Measurements from ENCODE around the gene COL28A1. TPM values are rescaled to one million over a fixed set of nuclear protein-coding genes. Genes with fewer than 3 reads are reported as not detected.

The COL28A1 gene
- total RNA-seq, 1 donor from 2014 or later, result not detected

DNA sequence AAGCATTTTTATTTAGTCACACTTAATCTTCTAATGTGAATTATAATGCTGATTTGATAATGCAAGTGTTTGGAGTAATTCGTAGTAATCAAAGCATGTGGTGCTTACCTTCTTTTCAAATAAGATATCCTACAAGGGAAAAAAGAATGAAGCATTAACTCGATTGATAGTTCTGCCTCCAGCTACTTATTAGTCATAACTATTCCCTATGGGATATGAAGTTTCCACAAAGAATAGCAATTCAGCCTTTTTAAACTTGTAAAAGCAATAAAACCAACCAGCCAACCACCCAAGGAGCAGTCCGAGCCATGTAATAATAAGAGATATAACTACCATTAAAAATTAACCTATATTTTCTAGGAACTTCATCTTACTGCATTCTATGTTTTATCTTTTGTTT, 11.6 kb downstream of the COL28A1 start:
- Mint-ChIP-seq H3K4me1 (ENCODE audit: unreplicated experiment) (no peaks in the 10 kb centered on the region), H3K9me3 (ENCODE audit: unreplicated experiment) (peaks cover 3% of the 10 kb centered on the region), H3K4me3 (ENCODE audit: unreplicated experiment) (no peak overlapping the region), H3K36me3 (ENCODE audit: low read depth, unreplicated experiment) (no peaks in the 10 kb centered on the region), H3K27me3 (ENCODE audit: unreplicated experiment) (no peaks in the 10 kb centered on the region), H3K27ac (ENCODE audit: unreplicated experiment) (no peak overlapping the region)
- TF ChIP-seq, protein P1, sequence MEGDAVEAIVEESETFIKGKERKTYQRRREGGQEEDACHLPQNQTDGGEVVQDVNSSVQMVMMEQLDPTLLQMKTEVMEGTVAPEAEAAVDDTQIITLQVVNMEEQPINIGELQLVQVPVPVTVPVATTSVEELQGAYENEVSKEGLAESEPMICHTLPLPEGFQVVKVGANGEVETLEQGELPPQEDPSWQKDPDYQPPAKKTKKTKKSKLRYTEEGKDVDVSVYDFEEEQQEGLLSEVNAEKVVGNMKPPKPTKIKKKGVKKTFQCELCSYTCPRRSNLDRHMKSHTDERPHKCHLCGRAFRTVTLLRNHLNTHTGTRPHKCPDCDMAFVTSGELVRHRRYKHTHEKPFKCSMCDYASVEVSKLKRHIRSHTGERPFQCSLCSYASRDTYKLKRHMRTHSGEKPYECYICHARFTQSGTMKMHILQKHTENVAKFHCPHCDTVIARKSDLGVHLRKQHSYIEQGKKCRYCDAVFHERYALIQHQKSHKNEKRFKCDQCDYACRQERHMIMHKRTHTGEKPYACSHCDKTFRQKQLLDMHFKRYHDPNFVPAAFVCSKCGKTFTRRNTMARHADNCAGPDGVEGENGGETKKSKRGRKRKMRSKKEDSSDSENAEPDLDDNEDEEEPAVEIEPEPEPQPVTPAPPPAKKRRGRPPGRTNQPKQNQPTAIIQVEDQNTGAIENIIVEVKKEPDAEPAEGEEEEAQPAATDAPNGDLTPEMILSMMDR (IDR thresholded peaks at IDR 0.05; ENCODE audit: unreplicated experiment), result no peak
- DNase-seq (ENCODE audit: low spot score), result no peak

DNA sequence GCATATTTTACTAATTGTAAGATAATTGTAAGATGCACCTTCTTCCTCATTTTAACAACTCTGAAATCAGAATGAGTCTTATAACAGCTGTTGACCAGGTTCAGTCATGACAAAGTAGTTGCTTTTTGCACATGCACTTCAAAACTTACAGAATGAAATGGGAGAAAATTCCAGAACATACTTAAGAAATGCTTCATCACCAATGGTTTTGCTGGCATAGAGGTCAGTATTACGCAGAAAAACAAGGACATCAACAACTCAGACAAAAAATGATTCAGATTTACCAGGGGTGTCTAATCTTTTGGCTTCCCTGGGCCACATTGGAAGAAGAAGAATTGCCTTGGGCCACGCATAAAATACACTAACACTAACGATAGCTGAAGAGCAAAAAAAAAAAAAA, 13.3 kb downstream of the COL28A1 start:
- H3K36me3 Mint-ChIP-seq (ENCODE audit: low read depth, unreplicated experiment), result no peaks in the 10 kb centered on the region

DNA sequence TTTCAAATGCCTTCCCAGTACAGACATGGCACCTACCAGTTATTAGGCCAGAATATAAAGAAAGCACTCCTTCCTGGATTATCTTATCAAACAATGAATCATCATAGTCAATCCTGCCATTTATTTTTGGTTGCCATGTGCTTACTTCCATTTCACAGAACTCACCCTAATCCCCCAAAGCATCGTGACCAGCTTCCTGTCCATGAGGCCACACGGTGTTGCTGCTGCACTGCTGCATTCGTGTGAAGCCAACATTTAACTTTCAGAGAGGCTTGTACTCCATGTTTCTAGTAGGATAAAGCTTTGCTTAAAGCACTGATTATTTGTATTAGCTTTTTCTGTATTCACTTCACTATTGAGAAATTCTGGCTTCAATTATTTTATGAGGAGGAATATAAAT, 14.4 kb downstream of the COL28A1 start:
- Mint-ChIP-seq H3K9me3 (ENCODE audit: unreplicated experiment) (peaks cover 3% of the 10 kb centered on the region), H3K27me3 (ENCODE audit: unreplicated experiment) (no peaks in the 10 kb centered on the region)
- DNase-seq (ENCODE audit: low spot score), result no peak

More for the DNA sequence above, 13.3 kb downstream of the COL28A1 start:
- H3K4me3 Mint-ChIP-seq (ENCODE audit: unreplicated experiment), result no peak overlapping the region
- H3K27ac Mint-ChIP-seq (ENCODE audit: unreplicated experiment), result no peak overlapping the region
- peaks cover 3% of the 10 kb centered on the region for H3K9me3 Mint-ChIP-seq (ENCODE audit: unreplicated experiment)
- DNase-seq (ENCODE audit: low spot score), result no peak
- H3K27me3 Mint-ChIP-seq (ENCODE audit: unreplicated experiment), result no peaks in the 10 kb centered on the region
- H3K4me1 Mint-ChIP-seq (ENCODE audit: unreplicated experiment), result no peaks in the 10 kb centered on the region
- TF ChIP-seq, protein P1 (IDR thresholded peaks at IDR 0.05; ENCODE audit: unreplicated experiment), result no peak

DNA sequence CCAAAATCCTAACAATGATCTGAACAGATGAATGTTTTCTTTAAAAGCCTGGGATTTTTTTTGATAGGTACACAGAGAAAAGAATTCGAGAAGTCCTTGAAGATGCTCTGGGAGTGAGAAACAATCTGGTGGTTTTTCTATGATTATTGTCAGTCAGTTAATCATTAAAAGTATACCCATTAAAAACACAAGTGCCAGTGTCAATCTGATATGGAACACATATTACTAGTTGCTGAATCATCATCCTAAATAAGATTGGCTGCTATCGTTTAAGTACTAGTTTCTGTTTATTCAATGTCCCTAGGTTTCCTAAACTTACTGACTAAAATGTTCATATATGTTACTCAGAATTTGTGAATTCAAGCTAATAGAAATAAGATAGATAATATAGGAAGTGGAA, 16.1 kb downstream of the COL28A1 start:
- no peaks in the 10 kb centered on the region for H3K36me3 Mint-ChIP-seq (ENCODE audit: low read depth, unreplicated experiment)
- H3K27ac Mint-ChIP-seq (ENCODE audit: unreplicated experiment), result no peak overlapping the region
- no peak for DNase-seq (ENCODE audit: low spot score)
- H3K27me3 Mint-ChIP-seq (ENCODE audit: unreplicated experiment), result no peaks in the 10 kb centered on the region
- no peak overlapping the region for H3K4me3 Mint-ChIP-seq (ENCODE audit: unreplicated experiment)
- TF ChIP-seq, protein P1 (IDR thresholded peaks at IDR 0.05; ENCODE audit: unreplicated experiment), result no peak
- peaks cover 3% of the 10 kb centered on the region for H3K9me3 Mint-ChIP-seq (ENCODE audit: unreplicated experiment)
- no peaks in the 10 kb centered on the region for H3K4me1 Mint-ChIP-seq (ENCODE audit: unreplicated experiment)

More for the DNA sequence above, 14.4 kb downstream of the COL28A1 start:
- Mint-ChIP-seq H3K27ac (ENCODE audit: unreplicated experiment) (no peak overlapping the region), H3K4me1 (ENCODE audit: unreplicated experiment) (no peaks in the 10 kb centered on the region), H3K36me3 (ENCODE audit: low read depth, unreplicated experiment) (no peaks in the 10 kb centered on the region), H3K4me3 (ENCODE audit: unreplicated experiment) (no peak overlapping the region)
- TF ChIP-seq, protein P1 (IDR thresholded peaks at IDR 0.05; ENCODE audit: unreplicated experiment), result no peak

DNA sequence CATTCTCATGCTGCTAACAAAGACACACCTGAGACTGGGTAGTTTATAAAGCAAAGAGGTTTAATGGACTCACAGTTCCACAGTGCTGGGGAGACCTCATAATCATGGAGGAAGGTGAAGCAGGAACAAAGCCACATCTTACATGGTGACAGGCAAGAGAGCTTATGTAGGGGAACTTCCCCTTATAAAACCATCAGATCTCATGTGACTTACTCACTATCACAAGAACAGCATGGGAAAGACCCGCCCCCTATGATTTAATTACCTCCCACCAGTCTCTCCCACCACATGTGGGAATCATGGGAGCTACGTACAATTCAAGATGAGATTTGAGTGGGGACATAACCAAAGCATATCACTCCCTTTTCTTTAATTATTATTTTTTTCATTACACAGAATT, 16.6 kb downstream of the COL28A1 start:
- H3K9me3 Mint-ChIP-seq (ENCODE audit: unreplicated experiment), result peaks cover 3% of the 10 kb centered on the region
- DNase-seq (ENCODE audit: low spot score), result no peak
- no peak overlapping the region for H3K27ac Mint-ChIP-seq (ENCODE audit: unreplicated experiment)
- no peak overlapping the region for H3K4me3 Mint-ChIP-seq (ENCODE audit: unreplicated experiment)
- H3K36me3 Mint-ChIP-seq (ENCODE audit: low read depth, unreplicated experiment), result no peaks in the 10 kb centered on the region
- H3K4me1 Mint-ChIP-seq (ENCODE audit: unreplicated experiment), result no peaks in the 10 kb centered on the region
- H3K27me3 Mint-ChIP-seq (ENCODE audit: unreplicated experiment), result no peaks in the 10 kb centered on the region
- TF ChIP-seq, protein P1 (IDR thresholded peaks at IDR 0.05; ENCODE audit: unreplicated experiment), result no peak
